ENCODE data around the gene SLC35A4.
"Not testable (repeated sequence)": the region's sequence is repeated elsewhere in the genome, so short reads cannot be mapped to it uniquely, and the experiment has no call there.

Gene SLC35A4

GRCh38 chr5:140593070-140593469 lies 28.4 kb downstream of the SLC35A4 start:
- not testable (repeated sequence) for DNase-seq

- no peak for DNase-seq
These were observed 29.5 kb downstream of the SLC35A4 start for GRCh38 chr5:140594169-140594568.

- peak; percentile 11 for DNase-seq
These were observed 31.1 kb downstream of the SLC35A4 start for GRCh38 chr5:140595538-140596300.

GRCh38 chr5:140596321-140596741 lies 31.7 kb downstream of the SLC35A4 start:
- no peak for DNase-seq

- DNase-seq = no peak
These were observed 34.2 kb downstream of the SLC35A4 start for GRCh38 chr5:140598836-140599235.

GRCh38 chr5:140600096-140600495 lies 35.5 kb downstream of the SLC35A4 start:
- DNase-seq = no peak

- no peak for DNase-seq
These were observed 37.5 kb downstream of the SLC35A4 start for GRCh38 chr5:140602147-140602546.

GRCh38 chr5:140603446-140603698 lies 38.7 kb downstream of the SLC35A4 start:
- not testable (repeated sequence) for DNase-seq

- DNase-seq = no peak
These were observed 39.1 kb downstream of the SLC35A4 start for GRCh38 chr5:140603734-140604133.

- DNase-seq = no peak
These were observed 41.3 kb downstream of the SLC35A4 start for GRCh38 chr5:140605879-140606278.

- no peak for DNase-seq
These were observed 42.4 kb downstream of the SLC35A4 start for GRCh38 chr5:140607031-140607430.

- DNase-seq = no peak
These were observed 44.1 kb downstream of the SLC35A4 start for GRCh38 chr5:140608722-140609121.

GRCh38 chr5:140609126-140609525 lies 44.5 kb downstream of the SLC35A4 start:
- DNase-seq = no peak

GRCh38 chr5:140611020-140611521 lies 46.4 kb downstream of the SLC35A4 start:
- no peak for DNase-seq

Measured in CD4-positive, alpha-beta T cell treated with Interleukin-21 for 1 hour (primary cell).